HepG2 (cell line): ENCODE measurements around the gene BCL11B. TPM values are rescaled to one million over a fixed set of nuclear protein-coding genes. Genes with fewer than 3 reads are reported as not detected.

ENCODE experiments used
- DRAP1 ChIP-seq: IDR thresholded peaks from 2 replicates; pipeline ENCODE4 v1.6.1; 2016; ENCODE audit warnings: missing genetic modification reagents, missing compliant biosample characterization
- GMEB1 ChIP-seq: sonication (generic); formaldehyde crosslinking; IDR thresholded peaks from 2 replicates; pipeline ENCODE4 v1.5.1; 2020; ENCODE audit warnings: missing genetic modification reagents, mild to moderate bottlenecking, borderline replicate concordance
- HNF4G ChIP-seq, 2 experiments: sonication (generic) in 1 of 2; formaldehyde crosslinking in 1 of 2; IDR thresholded peaks; 2 replicates each; pipeline versions ENCODE4 v1.4.0 to v1.6.1; 2011 to 2020; ENCODE audit warnings: borderline replicate concordance in 2 of 2, low read depth in 2 of 2, mild to moderate bottlenecking in 2 of 2, low read length in 1 of 2, missing genetic modification reagents in 1 of 2, moderate library complexity in 1 of 2
- MIER3 ChIP-seq: IDR thresholded peaks from 2 replicates; pipeline ENCODE4 v1.6.1; 2016; ENCODE audit warnings: missing compliant biosample characterization, borderline replicate concordance
- MYNN ChIP-seq: sonication (generic); formaldehyde crosslinking; IDR thresholded peaks from 2 replicates; pipeline ENCODE4 v1.4.0; 2020; ENCODE audit warnings: mild to moderate bottlenecking, low read depth, missing genetic modification reagents
- SMYD3 ChIP-seq: sonication (generic); formaldehyde crosslinking; IDR thresholded peaks from 2 replicates; pipeline ENCODE4 v1.8.1; 2023; ENCODE audit warnings: mild to moderate bottlenecking, missing genetic modification reagents
- SRF ChIP-seq: IDR thresholded peaks from 2 replicates; pipeline ENCODE4 v1.6.1; 2011; ENCODE audit warnings: mild to moderate bottlenecking, low read depth, low read length, moderate library complexity
- TOPORS ChIP-seq: sonication (generic); formaldehyde crosslinking; IDR thresholded peaks from 2 replicates; pipeline ENCODE4 v1.8.0; 2023; ENCODE audit warnings: mild to moderate bottlenecking, missing genetic modification reagents
- ZBTB25 ChIP-seq: IDR thresholded peaks from 2 replicates; pipeline ENCODE4 v1.6.1; 2018; ENCODE audit warnings: missing genetic modification reagents
- ZBTB49 ChIP-seq: sonication (generic); formaldehyde crosslinking; IDR thresholded peaks from 2 replicates; pipeline ENCODE4 v1.4.0; 2020; ENCODE audit warnings: missing genetic modification reagents, borderline replicate concordance
- ZNF605 ChIP-seq: sonication (generic); formaldehyde crosslinking; IDR thresholded peaks from 2 replicates; pipeline ENCODE4 v1.8.0; 2022; ENCODE audit warnings: mild to moderate bottlenecking, missing genetic modification reagents
- polyA plus RNA-seq, 8 experiments: library from polyadenylated mRNA; depleted of rRNA in 3 of 8; stranded (reverse) in 7 of 8; unstranded in 1 of 8; fragments of >200 nt; fragmentation: Illumina TruSeq in 4 of 8; extraction: Trizol in 4 of 8; gene quantifications; 2 replicates each; pipeline versions ENCODE4 v1.2.1 to v1.2.3, GENCODE V29; 2011 to 2016; ENCODE audit warnings: low read depth in 4 of 8, missing spikeins in 1 of 8, mixed read lengths in 1 of 8; ENCODE audit not compliant: insufficient read depth in 1 of 8
- total RNA-seq, 5 experiments: library from RNA; depleted of rRNA; stranded (reverse); fragments of >200 nt; fragmentation: Illumina TruSeq; extraction: Trizol; gene quantifications; 2 replicates each; pipeline ENCODE4 v1.2.3, GENCODE V29; 2016; ENCODE audit warnings: low read depth in 1 of 5

BCL11B gene
- total and polyA plus RNA-seq, 2 of the 13 experiments (the other 11 are each of a cell fraction or from before 2014, with no cell fraction given), result not detected

GRCh38 chr14:99284254-99285004 lies 12.4 kb upstream of the BCL11B start (continued):
- no peak for TF ChIP-seq GMEB1 (CRISPR knock-in tag)
- TF ChIP-seq ZBTB49, result no peak
- TF ChIP-seq MIER3, result no peak
- no peak for TF ChIP-seq HNF4G (IDR thresholded peaks at IDR 0.05; ENCODE audit: borderline replicate concordance, low read depth, low read length)
- no peak for TF ChIP-seq HNF4G (CRISPR knock-in tag; IDR thresholded peaks at IDR 0.05; ENCODE audit: borderline replicate concordance, low read depth)
- TF ChIP-seq TOPORS (CRISPR knock-in tag), result no peak
- TF ChIP-seq SRF, result no peak
- TF ChIP-seq DRAP1 (CRISPR knock-in tag), result no peak
- TF ChIP-seq ZNF605 (CRISPR knock-in tag), result no peak
- TF ChIP-seq MYNN (CRISPR knock-in tag), result no peak
- no peak for TF ChIP-seq SMYD3 (CRISPR knock-in tag)
- no peak for TF ChIP-seq ZBTB25
- TF ChIP-seq, all 625 proteins: peak for 0
